ENCODE data around the gene NXF2B.
"Not testable (repeated sequence)": the region's sequence is repeated elsewhere in the genome, so short reads cannot be mapped to it uniquely, and the experiment has no call there.

Gene NXF2B

GRCh38 chrX:102439908-102440307 is at the start of gene NXF2B:
Gene NXF2B (minus strand): TSS chrX:102440008. CDS start chrX:102380036, 59,972 bp downstream.
- not testable (repeated sequence) for H3K27ac ChIP-seq, H3K4me3 ChIP-seq

- H3K27ac ChIP-seq: not testable (repeated sequence)
These were observed 39.0 kb upstream of the NXF2B start for GRCh38 chrX:102478765-102479164.

GRCh38 chrX:102471762-102472220 is 32.0 kb upstream of the NXF2B start, which contains the start of gene TCP11X2:
Gene TCP11X2 (minus strand): TSS chrX:102471812.
- not testable (repeated sequence) for H3K27ac ChIP-seq, H3K4me3 ChIP-seq

More at GRCh38 chrX:102478765-102479164, 39.0 kb upstream of the NXF2B start:
- H3K4me3 ChIP-seq: not testable (repeated sequence)

GRCh38 chrX:102470215-102470614 is 30.4 kb upstream of the NXF2B start:
- not testable (repeated sequence) for H3K27ac ChIP-seq, H3K4me3 ChIP-seq

GRCh38 chrX:102458615-102459014 is 18.8 kb upstream of the NXF2B start:
- H3K4me3 ChIP-seq, H3K27ac ChIP-seq: not testable (repeated sequence)

GRCh38 chrX:102414493-102414892 is 25.3 kb downstream of the NXF2B start:
- H3K4me3 ChIP-seq, H3K27ac ChIP-seq: not testable (repeated sequence)

- Histone ChIP-seq H3K27ac (no peak overlapping the region), H3K4me3 (no peak overlapping the region)
These were observed 93.9 kb downstream of the NXF2B start for GRCh38 chrX:102345916-102346315.

- Histone ChIP-seq H3K27ac (no peak overlapping the region), H3K4me3 (no peak overlapping the region)
These were observed 97.9 kb downstream of the NXF2B start for GRCh38 chrX:102341867-102342266.

GRCh38 chrX:102339312-102340298 is 100.2 kb downstream of the NXF2B start:
- H3K27ac ChIP-seq: no peak overlapping the region
- H3K4me3 ChIP-seq: no peak overlapping the region

GRCh38 chrX:102338162-102338561 is 101.6 kb downstream of the NXF2B start:
- H3K27ac ChIP-seq: no peak overlapping the region
- no peak overlapping the region for H3K4me3 ChIP-seq

Measured in skin epidermis (tissue), 12 donors.